Stimulated activated CD4-positive, alpha-beta T cell treated with anti-CD3 and anti-CD28 coated beads, TNF-alpha, amount 100 ng/mL, for 1 hour (primary cell): Measurements from ENCODE around the gene ARHGAP23.
"Not testable (repeated sequence)": the region's sequence is repeated elsewhere in the genome, so short reads cannot be mapped to it uniquely, and the experiment has no call there.

Experiments
- DNase-seq, 3 donors: peaks; one replicate each; pipeline ENCODE4 v3.0.0-alpha.2; 2020; ENCODE audit warnings: low read depth in 3 of 3, low spot score in 1 of 3

ARHGAP23 gene

GRCh38 chr17:38421871-38422827 is 6.1 kb upstream of the ARHGAP23 start:
- no peak for DNase-seq

- no peak for DNase-seq
These were observed 3.8 kb upstream of the ARHGAP23 start for GRCh38 chr17:38424297-38424972.

DNA sequence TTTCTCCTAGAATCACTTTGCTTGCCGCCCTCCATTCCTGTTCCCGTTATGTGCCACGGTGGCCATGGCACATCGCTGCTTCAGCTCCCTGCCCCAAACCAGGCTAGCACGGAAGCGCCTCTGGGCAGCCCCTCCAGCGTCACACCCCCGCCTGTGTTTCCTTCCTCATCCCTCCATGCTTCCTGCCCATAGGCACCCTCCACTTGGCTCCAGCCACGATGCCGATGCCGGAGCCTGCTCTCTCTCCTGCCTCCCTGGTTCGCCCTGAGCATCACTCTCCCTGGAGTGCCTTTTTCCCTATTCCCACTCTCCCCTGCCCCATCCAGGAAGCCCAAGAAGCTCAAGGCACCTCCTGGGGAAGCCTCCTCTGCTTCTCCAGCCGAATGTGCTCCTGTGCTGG is 3.2 kb upstream of the ARHGAP23 start:
- DNase-seq, result no peak

GRCh38 chr17:38425744-38426143 is 2.5 kb upstream of the ARHGAP23 start:
- DNase-seq, result no peak

DNA sequence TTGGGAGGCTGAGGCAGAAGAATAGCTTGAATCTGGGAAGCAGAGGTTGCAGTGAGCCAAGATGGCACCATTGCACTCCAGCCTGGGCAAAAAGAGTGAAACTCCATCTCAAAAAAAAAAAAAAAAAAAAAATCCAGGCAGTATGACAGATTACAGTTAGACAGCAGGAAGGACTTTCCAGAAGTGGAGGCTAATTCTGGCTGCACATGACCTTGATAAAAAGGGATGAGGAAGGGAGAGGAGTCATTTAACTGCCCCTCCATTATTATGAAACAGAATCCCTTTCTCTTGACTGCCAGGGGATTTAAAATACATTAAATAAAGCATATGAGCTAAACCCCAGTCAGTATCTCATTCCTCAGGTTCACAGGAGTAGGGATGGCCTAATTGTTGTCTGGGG is 1.8 kb upstream of the ARHGAP23 start:
- no peak for DNase-seq

- DNase-seq, result no peak
These were observed 909 bp upstream of the ARHGAP23 start for GRCh38 chr17:38427160-38427949.

GRCh38 chr17:38428643-38429371 is 543 bp downstream of the ARHGAP23 start:
- DNase-seq, result no peak

DNA sequence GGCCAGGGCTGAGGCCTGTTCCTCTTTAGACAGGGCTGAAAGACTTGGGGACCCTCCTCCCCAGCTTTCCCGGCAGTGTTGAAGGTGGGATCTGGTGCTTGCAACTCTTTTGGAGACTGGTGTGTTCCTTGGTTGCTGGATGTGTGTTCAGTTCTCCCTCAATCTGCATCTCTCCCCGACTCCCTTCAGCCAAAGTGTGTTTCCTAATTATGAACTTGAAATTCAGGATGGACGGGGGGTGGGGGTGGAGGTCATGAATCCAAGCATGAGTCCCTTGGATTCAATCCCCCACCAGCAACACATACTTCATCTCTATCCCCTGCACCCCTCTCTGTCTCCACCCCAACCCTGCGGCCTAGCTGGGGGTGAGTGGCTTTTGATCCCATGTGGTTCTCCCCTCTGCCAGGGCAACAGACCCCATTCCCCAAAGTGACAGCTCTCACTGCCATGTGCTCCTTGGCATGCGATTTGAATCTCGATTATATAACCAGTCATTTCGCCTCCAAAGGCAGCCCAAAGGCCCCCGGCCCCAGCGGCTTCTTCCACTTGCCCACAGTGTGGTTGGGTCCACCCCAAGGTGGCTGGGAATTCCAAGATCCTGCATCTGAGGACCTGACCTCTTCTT is 1.3 kb downstream of the ARHGAP23 start:
- DNase-seq, result no peak

GRCh38 chr17:38430316-38430715 is 2.1 kb downstream of the ARHGAP23 start:
- DNase-seq, result no peak

GRCh38 chr17:38430822-38431221 is 2.6 kb downstream of the ARHGAP23 start:
- DNase-seq, result no peak

DNA sequence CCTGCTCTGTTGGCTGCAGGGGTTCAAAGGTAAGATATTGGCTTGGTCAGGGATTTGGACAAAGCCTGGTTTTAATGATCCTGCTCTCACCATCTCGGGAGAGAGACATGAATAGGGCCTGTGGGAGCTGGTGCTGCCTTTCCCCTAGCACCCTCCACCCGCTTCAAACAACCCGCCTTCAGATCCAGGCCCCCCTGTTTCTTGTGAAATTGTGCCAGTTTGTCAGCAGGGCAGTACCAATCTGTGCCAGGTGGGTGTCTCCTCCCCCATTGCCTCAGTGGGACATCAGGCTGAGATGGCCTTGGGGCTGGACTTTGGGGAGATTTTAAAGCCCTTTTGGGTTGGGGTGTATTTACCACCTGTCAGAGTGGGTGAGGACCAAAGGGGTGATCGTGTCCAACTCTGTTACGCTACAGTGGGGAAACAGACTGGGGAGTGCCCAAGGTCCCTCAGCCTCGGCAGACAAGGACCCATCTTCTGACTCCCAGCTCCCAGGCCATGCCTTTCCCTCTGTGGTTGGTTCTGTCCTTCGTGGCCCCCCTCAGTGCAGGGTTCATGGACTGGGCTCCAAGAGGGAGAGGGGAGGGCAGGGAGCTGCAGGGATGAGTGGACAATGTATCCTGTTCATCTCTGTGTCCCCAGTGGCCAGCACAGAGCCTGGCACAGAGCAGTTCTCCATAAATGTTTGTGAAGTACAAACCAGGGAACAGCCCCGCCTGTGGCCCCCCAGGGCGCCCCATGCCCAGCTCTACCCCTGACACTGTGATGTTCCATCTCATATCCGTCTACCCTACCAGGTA is 3.3 kb downstream of the ARHGAP23 start:
- no peak for DNase-seq

DNA sequence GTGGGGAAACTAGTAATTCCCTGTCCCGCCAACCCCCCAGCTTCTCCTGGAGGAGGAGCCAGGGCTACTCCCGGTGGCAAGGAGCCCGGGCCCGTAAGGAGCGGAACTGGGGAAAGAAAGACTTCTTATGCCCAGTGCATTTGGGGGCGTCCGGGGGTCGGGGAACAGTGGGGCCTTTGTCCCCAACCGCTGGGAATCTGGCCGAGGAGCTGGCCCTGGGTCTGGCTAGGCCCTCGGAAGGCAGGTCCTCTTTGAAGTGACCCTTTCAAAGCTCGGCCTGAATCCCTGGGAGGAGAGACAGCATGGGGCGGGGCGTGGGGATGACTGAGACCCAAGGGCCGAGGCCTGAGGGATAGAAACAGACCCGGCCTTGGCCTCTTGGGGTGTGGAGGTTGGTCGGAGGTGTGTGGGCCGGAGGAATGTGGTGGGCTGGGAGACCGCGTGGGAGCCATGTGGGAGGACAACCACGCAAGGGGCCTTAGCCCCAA is 6.0 kb downstream of the ARHGAP23 start:
- DNase-seq, result no peak

DNA sequence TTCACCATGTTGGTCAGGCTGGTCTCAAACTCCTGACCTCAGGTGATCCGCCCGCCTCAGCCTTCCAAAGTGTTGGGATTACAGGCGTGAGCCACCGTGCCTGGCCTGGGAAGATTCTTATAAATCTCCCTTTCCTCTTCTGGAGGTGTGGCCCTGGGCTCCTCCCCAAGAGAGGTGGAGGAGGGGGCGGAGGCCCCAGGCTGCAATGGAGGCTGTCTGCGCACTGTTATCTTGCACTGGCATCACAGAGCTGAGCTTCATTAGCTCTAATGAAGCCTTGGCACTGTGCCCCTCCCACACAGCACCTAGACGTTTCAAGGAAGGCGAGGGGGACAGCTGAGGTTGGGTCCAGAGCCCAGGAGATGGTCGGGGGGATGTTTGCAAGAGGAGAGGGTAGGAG is 7.5 kb downstream of the ARHGAP23 start:
- no peak for DNase-seq

DNA sequence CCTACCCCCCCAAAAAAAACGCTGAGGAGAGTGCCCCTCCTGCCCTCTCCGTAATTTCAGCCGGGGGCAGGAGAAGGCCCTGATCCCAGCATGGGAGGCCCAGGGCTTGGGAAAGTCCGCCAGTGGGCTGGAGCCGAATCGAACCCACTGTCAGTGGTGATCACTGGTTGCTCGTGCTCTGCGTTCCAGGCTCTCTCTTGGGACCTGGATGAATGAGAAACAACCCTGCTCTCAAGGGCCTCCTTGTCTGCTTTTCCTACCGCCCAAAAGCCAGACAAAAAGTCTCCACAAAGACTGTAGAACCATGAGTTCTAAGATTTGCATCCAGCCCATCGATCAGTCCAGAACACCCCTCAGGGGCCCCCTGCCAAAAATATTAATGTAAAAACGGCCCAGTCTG is 8.1 kb downstream of the ARHGAP23 start:
- no peak for DNase-seq

DNA sequence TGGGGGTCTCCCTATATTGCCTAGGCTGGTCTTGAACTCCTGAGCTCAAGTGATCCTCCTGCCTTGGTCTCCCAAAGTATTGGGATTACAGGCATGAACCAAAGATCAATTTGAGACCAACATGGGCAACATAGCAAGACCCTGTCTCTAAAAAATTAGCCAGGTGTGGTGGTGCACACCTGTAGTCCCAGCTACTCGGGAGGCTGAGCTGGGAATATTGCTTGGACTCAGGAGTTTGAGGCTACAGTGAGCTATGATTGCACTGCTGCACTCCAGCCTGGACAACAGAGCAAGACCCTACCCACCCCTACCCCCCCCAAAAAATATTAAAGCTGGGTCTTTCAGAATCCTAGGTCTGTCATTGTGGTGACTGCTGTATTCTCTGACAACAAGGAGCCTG is 9.0 kb downstream of the ARHGAP23 start:
- DNase-seq, result not testable (repeated sequence)

GRCh38 chr17:38439436-38439835 is 11.2 kb downstream of the ARHGAP23 start:
- no peak for DNase-seq

DNA sequence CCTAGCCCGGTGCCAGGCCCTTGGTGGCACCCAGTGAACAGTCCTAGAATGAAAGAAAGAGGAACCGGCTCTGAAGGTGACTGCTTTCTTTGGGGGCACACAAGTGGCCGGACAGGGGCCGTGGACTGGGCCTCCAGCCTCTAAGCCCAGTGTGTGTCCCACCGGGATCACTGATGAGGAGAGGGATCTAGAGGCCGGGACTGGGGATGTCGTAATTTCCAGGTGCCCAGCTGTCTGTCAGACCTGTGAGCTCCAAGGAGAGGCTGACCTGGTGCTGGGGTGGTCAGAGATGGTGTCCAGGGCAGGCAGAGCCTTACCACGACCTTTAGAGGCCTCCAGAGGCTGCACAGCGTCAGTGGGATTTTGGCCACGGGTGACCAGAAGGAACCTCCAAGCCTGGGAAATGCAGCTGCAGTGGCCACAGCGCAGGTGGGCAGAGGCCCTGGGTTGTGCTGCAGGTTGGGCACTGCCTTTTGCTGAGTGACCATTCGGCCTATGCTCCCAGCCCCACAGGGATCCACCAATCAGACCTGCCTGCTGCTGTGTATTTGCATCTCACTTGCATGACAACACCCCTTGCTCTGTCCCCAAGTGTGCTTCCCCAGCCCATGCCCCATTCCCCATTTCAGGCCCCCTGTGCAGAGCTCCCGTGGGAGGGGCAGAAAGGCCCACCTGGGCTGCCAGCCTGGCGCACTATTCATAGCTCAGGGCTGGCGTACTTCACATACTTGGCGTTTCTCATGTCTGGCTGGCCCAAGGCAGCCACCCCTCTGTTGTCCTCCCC is 12.5 kb downstream of the ARHGAP23 start:
- no peak for DNase-seq

DNA sequence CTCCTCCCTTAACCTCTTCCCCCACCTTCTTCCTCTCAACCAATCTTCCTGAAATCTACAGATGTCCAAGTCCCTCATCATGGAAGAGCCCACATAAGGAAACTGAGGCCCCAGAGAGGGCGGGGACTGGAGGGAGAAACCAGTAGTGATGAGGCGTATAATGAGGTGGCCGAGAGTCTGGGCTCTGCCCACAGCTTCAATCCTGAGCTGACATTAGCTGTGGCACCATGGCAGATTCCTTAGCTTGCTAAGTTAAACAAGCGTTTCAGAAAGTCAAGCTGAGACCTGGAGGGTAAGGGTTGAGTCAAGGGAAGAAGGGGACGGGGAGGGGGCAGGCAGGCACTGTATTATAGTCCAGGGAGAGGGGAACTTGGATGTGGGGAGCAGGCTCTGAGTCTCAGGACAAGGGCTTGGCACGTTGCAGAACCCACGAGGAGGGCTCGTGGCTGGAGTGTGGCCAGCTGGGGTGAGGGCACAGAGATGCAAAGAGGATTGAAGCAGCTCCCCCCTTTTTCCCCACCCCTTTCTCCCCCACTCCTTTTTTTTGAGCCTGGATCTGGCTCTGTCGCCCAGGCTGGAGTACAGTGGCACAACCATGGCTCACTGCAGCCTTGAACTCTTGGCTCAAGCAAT is 13.3 kb downstream of the ARHGAP23 start:
- DNase-seq, result no peak
